ENCODE data around the gene ZNF892.
"Not testable (repeated sequence)": the region's sequence is repeated elsewhere in the genome, so short reads cannot be mapped to it uniquely, and the experiment has no call there.

ZNF892 gene

GRCh38 chr2:95185197-95185596, 22.1 kb upstream of the ZNF892 start:
- H3K4me3 ChIP-seq (ENCODE audit: low read depth, low read length), result no peak overlapping the region

GRCh38 chr2:95185973-95186372, 21.3 kb upstream of the ZNF892 start:
- no peak for TF ChIP-seq CTCF (IDR thresholded peaks at IDR 0.05; ENCODE audit: low read depth, low read length, missing control alignments)
- in situ Hi-C loops (cut with HindIII; ENCODE audit: low sequenced_read_pairs), result no loop called here
- H3K4me3 ChIP-seq (ENCODE audit: low read depth, low read length), result no peak overlapping the region
- no peak for DNase-seq (ENCODE audit: low read depth)

More at GRCh38 chr2:95185197-95185596, 22.1 kb upstream of the ZNF892 start:
- in situ Hi-C loops (cut with HindIII; ENCODE audit: low sequenced_read_pairs), result no loop called here
- no peak for TF ChIP-seq CTCF (IDR thresholded peaks at IDR 0.05; ENCODE audit: low read depth, low read length, missing control alignments)
- no peak for DNase-seq (ENCODE audit: low read depth)

- H3K4me3 ChIP-seq (ENCODE audit: low read depth, low read length); DNase-seq (ENCODE audit: low read depth); in situ Hi-C loops (cut with HindIII; ENCODE audit: low sequenced_read_pairs): not testable (repeated sequence)
- TF ChIP-seq CTCF (IDR thresholded peaks at IDR 0.05; ENCODE audit: low read depth, low read length, missing control alignments), result peak; percentile 53
These were observed 14.4 kb upstream of the ZNF892 start for GRCh38 chr2:95192956-95193355.

GRCh38 chr2:95203911-95204310, 3.4 kb upstream of the ZNF892 start:
- in situ Hi-C loops (cut with HindIII; ENCODE audit: low sequenced_read_pairs), result no loop called here
- no peak for DNase-seq (ENCODE audit: low read depth)
- no peak overlapping the region for H3K4me3 ChIP-seq (ENCODE audit: low read depth, low read length)
- no peak for TF ChIP-seq CTCF (IDR thresholded peaks at IDR 0.05; ENCODE audit: low read depth, low read length, missing control alignments)

- DNase-seq (ENCODE audit: low read depth), result no peak
- in situ Hi-C loops (cut with HindIII; ENCODE audit: low sequenced_read_pairs), result no loop called here
- no peak for TF ChIP-seq CTCF (IDR thresholded peaks at IDR 0.05; ENCODE audit: low read depth, low read length, missing control alignments)
- H3K4me3 ChIP-seq (ENCODE audit: low read depth, low read length), result no peak overlapping the region
These were observed 2.9 kb upstream of the ZNF892 start for GRCh38 chr2:95204396-95204795.

- TF ChIP-seq CTCF (IDR thresholded peaks at IDR 0.05; ENCODE audit: low read depth, low read length, missing control alignments), result no peak
- in situ Hi-C loops (cut with HindIII; ENCODE audit: low sequenced_read_pairs), result no loop called here
- DNase-seq (ENCODE audit: low read depth), result no peak
- H3K4me3 ChIP-seq (ENCODE audit: low read depth, low read length), result no peak overlapping the region
These were observed 1.2 kb upstream of the ZNF892 start for GRCh38 chr2:95206096-95206495.

- peak overlapping the region; percentile 80 for H3K4me3 ChIP-seq (ENCODE audit: low read depth, low read length)
- DNase-seq (ENCODE audit: low read depth), result no peak
- in situ Hi-C loops (cut with HindIII; ENCODE audit: low sequenced_read_pairs), result no loop called here
- no peak for TF ChIP-seq CTCF (IDR thresholded peaks at IDR 0.05; ENCODE audit: low read depth, low read length, missing control alignments)
These were observed 785 bp downstream of the ZNF892 start for GRCh38 chr2:95208106-95208505.
